GM23338 (cell line): Measurements from ENCODE around the gene KIFBP. TPM values are rescaled to one million over a fixed set of nuclear protein-coding genes. Genes with fewer than 3 reads are reported as not detected.

Source experiments
- ATAC-seq: fragments of 200-7000 bp; cut with Tn5 transposase; 3 replicates; pipeline ENCODE4 v1.9.1; 2020
- DNase-seq: peaks from one replicate; pipeline ENCODE4 v3.0.0-alpha.2; 2015; ENCODE audit warnings: low spot score
- H2AFZ ChIP-seq: fragments of 200-600 bp; sonication (generic); 2 replicates; pipeline ENCODE4 v1.8.0; 2016; ENCODE audit warnings: antibody characterized with exemption, mild to moderate bottlenecking, moderate library complexity
- H3F3A ChIP-seq: fragments of 200-600 bp; sonication (generic); replicated peaks from 2 replicates; pipeline ENCODE4 v1.8.0; 2017; ENCODE audit warnings: antibody characterized with exemption, mixed run types, low read depth
- H3K27ac ChIP-seq: fragments of 200-600 bp; sonication (generic); 2 replicates; pipeline ENCODE4 v1.6.1; 2016; ENCODE audit warnings: low read depth
- H3K27me3 ChIP-seq: fragments of 200-600 bp; sonication (generic); 2 replicates; pipeline ENCODE4 v1.8.0; 2016; ENCODE audit warnings: mild to moderate bottlenecking, mixed run types, moderate library complexity; ENCODE audit not compliant: insufficient read depth
- H3K36me3 ChIP-seq: fragments of 200-600 bp; sonication (generic); 2 replicates; pipeline ENCODE4 v1.8.0; 2016; ENCODE audit warnings: mild to moderate bottlenecking; ENCODE audit not compliant: insufficient read depth
- H3K4me1 ChIP-seq: fragments of 200-600 bp; sonication (generic); 2 replicates; pipeline ENCODE4 v1.8.0; 2016; ENCODE audit warnings: mild to moderate bottlenecking, moderate library complexity; ENCODE audit not compliant: insufficient read depth
- H3K4me2 ChIP-seq: fragments of 200-600 bp; sonication (generic); 2 replicates; pipeline ENCODE4 v1.7.1; 2017; ENCODE audit warnings: mixed run types
- H3K4me3 ChIP-seq: fragments of 200-600 bp; sonication (generic); 2 replicates; pipeline ENCODE4 v1.6.1; 2016; ENCODE audit warnings: mixed run types
- H3K79me2 ChIP-seq: fragments of 200-600 bp; sonication (generic); replicated peaks from 2 replicates; pipeline ENCODE4 v1.8.0; 2017; ENCODE audit warnings: mild to moderate bottlenecking; ENCODE audit not compliant: insufficient read depth
- H3K9me2 ChIP-seq: fragments of 200-600 bp; sonication (generic); 2 replicates; pipeline ENCODE4 v1.8.0; 2017; ENCODE audit not compliant: insufficient read depth
- H4K20me1 ChIP-seq: fragments of 200-600 bp; sonication (generic); replicated peaks from 2 replicates; pipeline ENCODE4 v1.8.0; 2017; ENCODE audit warnings: mild to moderate bottlenecking; ENCODE audit not compliant: insufficient read depth
- H3K27ac Mint-ChIP-seq: 2 replicates; pipeline ENCODE4 v1.8.0; 2020; ENCODE audit warnings: inconsistent platforms, mild to moderate bottlenecking, moderate library complexity, mixed read lengths
- H3K27me3 Mint-ChIP-seq: 3 replicates; pipeline ENCODE4 v1.8.0; 2022; ENCODE audit warnings: low read depth, mild to moderate bottlenecking, moderate library complexity, mixed read lengths, inconsistent platforms; ENCODE audit not compliant: insufficient read depth, poor library complexity
- H3K36me3 Mint-ChIP-seq: 3 replicates; pipeline ENCODE4 v1.8.0; 2021; ENCODE audit warnings: low read depth, mild to moderate bottlenecking, inconsistent platforms, moderate library complexity, mixed read lengths
- H3K4me1 Mint-ChIP-seq: 3 replicates; pipeline ENCODE4 v1.8.0; 2020; ENCODE audit warnings: mild to moderate bottlenecking, inconsistent platforms, mixed read lengths
- H3K4me3 Mint-ChIP-seq: 3 replicates; pipeline ENCODE4 v1.8.0; 2021; ENCODE audit warnings: moderate library complexity, mild to moderate bottlenecking, inconsistent platforms, mixed read lengths
- H3K9me3 Mint-ChIP-seq: 3 replicates; pipeline ENCODE4 v1.8.0; 2020; ENCODE audit warnings: moderate library complexity, mild to moderate bottlenecking, inconsistent platforms, mixed read lengths
- CREB1 ChIP-seq: fragments of 250-450 bp; sonication (Bioruptor Pico); IDR thresholded peaks from 2 replicates; pipeline ENCODE4 v1.5.0; 2020; ENCODE audit warnings: low read depth, mild to moderate bottlenecking, moderate library complexity
- EZH2 ChIP-seq: fragments of 200-600 bp; sonication (generic); IDR thresholded peaks from one replicate; pipeline ENCODE4 v1.8.0; 2017; ENCODE audit warnings: antibody characterized with exemption, mild to moderate bottlenecking, low read depth; ENCODE audit not compliant: unreplicated experiment
- EZH2phosphoT487 ChIP-seq: fragments of 200-600 bp; sonication (generic); IDR thresholded peaks from one replicate; pipeline ENCODE4 v1.8.1; 2018; ENCODE audit warnings: antibody characterized with exemption; ENCODE audit not compliant: unreplicated experiment
- JUNB ChIP-seq: IDR thresholded peaks from one replicate; pipeline ENCODE4 v1.6.1; 2016; ENCODE audit warnings: antibody characterized with exemption; ENCODE audit not compliant: unreplicated experiment
- NANOG ChIP-seq: IDR thresholded peaks from 2 replicates; pipeline ENCODE4 v1.6.1; 2016; ENCODE audit warnings: antibody characterized with exemption, borderline replicate concordance
- POLR2AphosphoS5 ChIP-seq: IDR thresholded peaks from 2 replicates; pipeline ENCODE4 v1.6.1; 2016; ENCODE audit warnings: antibody characterized with exemption, low read depth
- ZNF114 ChIP-seq: fragments of 250-450 bp; sonication (Bioruptor Pico); IDR thresholded peaks from 2 replicates; pipeline ENCODE4 v1.5.0; 2020; ENCODE audit warnings: mild to moderate bottlenecking, moderate library complexity
- ZNF331 ChIP-seq: fragments of 250-450 bp; sonication (Bioruptor Pico); IDR thresholded peaks from 2 replicates; pipeline ENCODE4 v1.5.0; 2020; ENCODE audit warnings: low read depth, mild to moderate bottlenecking, moderate library complexity
- polyA plus RNA-seq: library from polyadenylated mRNA; unstranded; fragments of >200 nt; fragmentation: Nextera tagmentation; extraction: Ambion mirVana; gene quantifications from 2 replicates; pipeline ENCODE4 v1.2.1, GENCODE V29; 2016
- total RNA-seq: library from RNA; depleted of rRNA; stranded (reverse); fragments of >200 nt; shearing (Covaris generic); gene quantifications from 2 replicates; pipeline ENCODE4 v1.2.3, GENCODE V29; 2014
- TF ChIP-seq, protein P1 (sequence below): IDR thresholded peaks from 2 replicates; pipeline ENCODE4 v1.6.1; 2016; ENCODE audit warnings: antibody characterized with exemption
- TF ChIP-seq, protein P2 (sequence below): IDR thresholded peaks from one replicate; pipeline ENCODE4 v1.6.1; 2018; ENCODE audit warnings: antibody characterized with exemption; ENCODE audit not compliant: unreplicated experiment
- TF ChIP-seq, protein P3 (sequence below): fragments of 250-450 bp; sonication (Bioruptor Pico); IDR thresholded peaks from 2 replicates; pipeline ENCODE4 v1.5.0; 2020; ENCODE audit warnings: mild to moderate bottlenecking, moderate library complexity
- TF ChIP-seq, protein P4 (sequence below), 2 experiments: fragments of 200-600 bp in 1 of 2; sonication (generic) in 1 of 2; conservative IDR thresholded peaks; 2 replicates each; pipeline versions ENCODE4 v1.5.1 to v1.6.1; 2016 to 2017; ENCODE audit warnings: antibody characterized with exemption in 2 of 2, low read depth in 2 of 2, mild to moderate bottlenecking in 2 of 2, moderate library complexity in 1 of 2

Gene KIFBP
- total and polyA plus RNA-seq, 2 experiments from 2014 or later = 24.5 to 39.8 TPM

DNA sequence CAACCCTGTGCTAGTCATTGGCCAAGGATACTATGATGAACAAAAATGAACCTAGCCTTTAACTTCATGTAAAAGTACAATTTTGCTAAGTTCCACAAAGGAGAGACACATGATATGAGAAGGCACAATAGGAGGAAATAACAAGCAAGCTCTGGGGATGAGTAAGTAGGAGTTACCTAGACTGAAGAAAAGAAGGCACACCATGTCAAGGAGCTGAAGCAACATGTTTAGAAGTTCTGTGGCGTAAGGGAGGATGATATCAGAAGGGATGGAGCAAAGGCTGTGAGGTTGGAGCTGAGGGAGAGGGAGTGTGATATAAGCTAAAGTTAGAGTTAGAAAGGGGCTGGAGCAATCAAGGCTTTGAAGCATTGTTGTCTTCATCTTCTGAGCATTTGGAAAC lies 25.6 kb downstream of the KIFBP start:
- Histone ChIP-seq H3K4me1 (no peaks in the 10 kb centered on the region), H3K9me2 (no peaks in the 10 kb centered on the region), H3K79me2 (no peaks in the 10 kb centered on the region), H3K27ac (no peak overlapping the region), H3F3A (0 out of 2 replicates have a peak, but pooled peaks cover 3% of the 10 kb centered on the region), H4K20me1 (0 out of 2 replicates have a peak, but pooled peaks cover 13% of the 10 kb centered on the region), H3K36me3 (peaks cover 44% of the 10 kb centered on the region), H2AFZ (no peak overlapping the region), H3K4me3 (no peak overlapping the region), H3K4me2 (no peak overlapping the region), H3K27me3 (no peaks in the 10 kb centered on the region)
- H3K4me1 Mint-ChIP-seq = no peaks in the 10 kb centered on the region
- no peaks in the 10 kb centered on the region for H3K9me3 Mint-ChIP-seq
- no peak for ATAC-seq
- peaks cover 7% of the 10 kb centered on the region for H3K27me3 Mint-ChIP-seq
- no peak overlapping the region for H3K4me3 Mint-ChIP-seq
- no peak for DNase-seq
- H3K27ac Mint-ChIP-seq = no peak overlapping the region
- peaks cover 46% of the 10 kb centered on the region for H3K36me3 Mint-ChIP-seq
- TF ChIP-seq, protein P1, sequence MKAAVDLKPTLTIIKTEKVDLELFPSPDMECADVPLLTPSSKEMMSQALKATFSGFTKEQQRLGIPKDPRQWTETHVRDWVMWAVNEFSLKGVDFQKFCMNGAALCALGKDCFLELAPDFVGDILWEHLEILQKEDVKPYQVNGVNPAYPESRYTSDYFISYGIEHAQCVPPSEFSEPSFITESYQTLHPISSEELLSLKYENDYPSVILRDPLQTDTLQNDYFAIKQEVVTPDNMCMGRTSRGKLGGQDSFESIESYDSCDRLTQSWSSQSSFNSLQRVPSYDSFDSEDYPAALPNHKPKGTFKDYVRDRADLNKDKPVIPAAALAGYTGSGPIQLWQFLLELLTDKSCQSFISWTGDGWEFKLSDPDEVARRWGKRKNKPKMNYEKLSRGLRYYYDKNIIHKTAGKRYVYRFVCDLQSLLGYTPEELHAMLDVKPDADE = no peak
- no peak for TF ChIP-seq ZNF114 (CRISPR knock-in tag)
- TF ChIP-seq ZNF331 (CRISPR knock-in tag) = no peak
- TF ChIP-seq, protein P2, sequence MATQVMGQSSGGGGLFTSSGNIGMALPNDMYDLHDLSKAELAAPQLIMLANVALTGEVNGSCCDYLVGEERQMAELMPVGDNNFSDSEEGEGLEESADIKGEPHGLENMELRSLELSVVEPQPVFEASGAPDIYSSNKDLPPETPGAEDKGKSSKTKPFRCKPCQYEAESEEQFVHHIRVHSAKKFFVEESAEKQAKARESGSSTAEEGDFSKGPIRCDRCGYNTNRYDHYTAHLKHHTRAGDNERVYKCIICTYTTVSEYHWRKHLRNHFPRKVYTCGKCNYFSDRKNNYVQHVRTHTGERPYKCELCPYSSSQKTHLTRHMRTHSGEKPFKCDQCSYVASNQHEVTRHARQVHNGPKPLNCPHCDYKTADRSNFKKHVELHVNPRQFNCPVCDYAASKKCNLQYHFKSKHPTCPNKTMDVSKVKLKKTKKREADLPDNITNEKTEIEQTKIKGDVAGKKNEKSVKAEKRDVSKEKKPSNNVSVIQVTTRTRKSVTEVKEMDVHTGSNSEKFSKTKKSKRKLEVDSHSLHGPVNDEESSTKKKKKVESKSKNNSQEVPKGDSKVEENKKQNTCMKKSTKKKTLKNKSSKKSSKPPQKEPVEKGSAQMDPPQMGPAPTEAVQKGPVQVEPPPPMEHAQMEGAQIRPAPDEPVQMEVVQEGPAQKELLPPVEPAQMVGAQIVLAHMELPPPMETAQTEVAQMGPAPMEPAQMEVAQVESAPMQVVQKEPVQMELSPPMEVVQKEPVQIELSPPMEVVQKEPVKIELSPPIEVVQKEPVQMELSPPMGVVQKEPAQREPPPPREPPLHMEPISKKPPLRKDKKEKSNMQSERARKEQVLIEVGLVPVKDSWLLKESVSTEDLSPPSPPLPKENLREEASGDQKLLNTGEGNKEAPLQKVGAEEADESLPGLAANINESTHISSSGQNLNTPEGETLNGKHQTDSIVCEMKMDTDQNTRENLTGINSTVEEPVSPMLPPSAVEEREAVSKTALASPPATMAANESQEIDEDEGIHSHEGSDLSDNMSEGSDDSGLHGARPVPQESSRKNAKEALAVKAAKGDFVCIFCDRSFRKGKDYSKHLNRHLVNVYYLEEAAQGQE = no peak
- no peak for TF ChIP-seq JUNB
- TF ChIP-seq CREB1 (CRISPR knock-in tag) = no peak
- TF ChIP-seq, protein P3, sequence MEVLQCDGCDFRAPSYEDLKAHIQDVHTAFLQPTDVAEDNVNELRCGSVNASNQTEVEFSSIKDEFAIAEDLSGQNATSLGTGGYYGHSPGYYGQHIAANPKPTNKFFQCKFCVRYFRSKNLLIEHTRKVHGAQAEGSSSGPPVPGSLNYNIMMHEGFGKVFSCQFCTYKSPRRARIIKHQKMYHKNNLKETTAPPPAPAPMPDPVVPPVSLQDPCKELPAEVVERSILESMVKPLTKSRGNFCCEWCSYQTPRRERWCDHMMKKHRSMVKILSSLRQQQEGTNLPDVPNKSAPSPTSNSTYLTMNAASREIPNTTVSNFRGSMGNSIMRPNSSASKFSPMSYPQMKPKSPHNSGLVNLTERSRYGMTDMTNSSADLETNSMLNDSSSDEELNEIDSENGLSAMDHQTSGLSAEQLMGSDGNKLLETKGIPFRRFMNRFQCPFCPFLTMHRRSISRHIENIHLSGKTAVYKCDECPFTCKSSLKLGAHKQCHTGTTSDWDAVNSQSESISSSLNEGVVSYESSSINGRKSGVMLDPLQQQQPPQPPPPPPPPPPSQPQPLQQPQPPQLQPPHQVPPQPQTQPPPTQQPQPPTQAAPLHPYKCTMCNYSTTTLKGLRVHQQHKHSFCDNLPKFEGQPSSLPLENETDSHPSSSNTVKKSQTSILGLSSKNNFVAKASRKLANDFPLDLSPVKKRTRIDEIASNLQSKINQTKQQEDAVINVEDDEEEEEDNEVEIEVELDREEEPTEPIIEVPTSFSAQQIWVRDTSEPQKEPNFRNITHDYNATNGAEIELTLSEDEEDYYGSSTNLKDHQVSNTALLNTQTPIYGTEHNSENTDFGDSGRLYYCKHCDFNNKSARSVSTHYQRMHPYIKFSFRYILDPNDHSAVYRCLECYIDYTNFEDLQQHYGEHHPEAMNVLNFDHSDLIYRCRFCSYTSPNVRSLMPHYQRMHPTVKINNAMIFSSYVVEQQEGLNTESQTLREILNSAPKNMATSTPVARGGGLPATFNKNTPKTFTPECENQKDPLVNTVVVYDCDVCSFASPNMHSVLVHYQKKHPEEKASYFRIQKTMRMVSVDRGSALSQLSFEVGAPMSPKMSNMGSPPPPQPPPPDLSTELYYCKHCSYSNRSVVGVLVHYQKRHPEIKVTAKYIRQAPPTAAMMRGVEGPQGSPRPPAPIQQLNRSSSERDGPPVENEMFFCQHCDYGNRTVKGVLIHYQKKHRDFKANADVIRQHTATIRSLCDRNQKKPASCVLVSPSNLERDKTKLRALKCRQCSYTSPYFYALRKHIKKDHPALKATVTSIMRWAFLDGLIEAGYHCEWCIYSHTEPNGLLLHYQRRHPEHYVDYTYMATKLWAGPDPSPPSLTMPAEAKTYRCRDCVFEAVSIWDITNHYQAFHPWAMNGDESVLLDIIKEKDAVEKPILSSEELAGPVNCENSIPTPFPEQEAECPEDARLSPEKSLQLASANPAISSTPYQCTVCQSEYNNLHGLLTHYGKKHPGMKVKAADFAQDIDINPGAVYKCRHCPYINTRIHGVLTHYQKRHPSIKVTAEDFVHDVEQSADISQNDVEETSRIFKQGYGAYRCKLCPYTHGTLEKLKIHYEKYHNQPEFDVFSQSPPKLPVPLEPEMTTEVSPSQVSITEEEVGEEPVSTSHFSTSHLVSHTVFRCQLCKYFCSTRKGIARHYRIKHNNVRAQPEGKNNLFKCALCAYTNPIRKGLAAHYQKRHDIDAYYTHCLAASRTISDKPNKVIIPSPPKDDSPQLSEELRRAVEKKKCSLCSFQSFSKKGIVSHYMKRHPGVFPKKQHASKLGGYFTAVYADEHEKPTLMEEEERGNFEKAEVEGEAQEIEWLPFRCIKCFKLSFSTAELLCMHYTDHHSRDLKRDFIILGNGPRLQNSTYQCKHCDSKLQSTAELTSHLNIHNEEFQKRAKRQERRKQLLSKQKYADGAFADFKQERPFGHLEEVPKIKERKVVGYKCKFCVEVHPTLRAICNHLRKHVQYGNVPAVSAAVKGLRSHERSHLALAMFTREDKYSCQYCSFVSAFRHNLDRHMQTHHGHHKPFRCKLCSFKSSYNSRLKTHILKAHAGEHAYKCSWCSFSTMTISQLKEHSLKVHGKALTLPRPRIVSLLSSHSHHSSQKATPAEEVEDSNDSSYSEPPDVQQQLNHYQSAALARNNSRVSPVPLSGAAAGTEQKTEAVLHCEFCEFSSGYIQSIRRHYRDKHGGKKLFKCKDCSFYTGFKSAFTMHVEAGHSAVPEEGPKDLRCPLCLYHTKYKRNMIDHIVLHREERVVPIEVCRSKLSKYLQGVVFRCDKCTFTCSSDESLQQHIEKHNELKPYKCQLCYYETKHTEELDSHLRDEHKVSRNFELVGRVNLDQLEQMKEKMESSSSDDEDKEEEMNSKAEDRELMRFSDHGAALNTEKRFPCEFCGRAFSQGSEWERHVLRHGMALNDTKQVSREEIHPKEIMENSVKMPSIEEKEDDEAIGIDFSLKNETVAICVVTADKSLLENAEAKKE (CRISPR knock-in tag) = no peak
- no peak for TF ChIP-seq EZH2
- TF ChIP-seq NANOG = no peak
- TF ChIP-seq, protein P4, sequence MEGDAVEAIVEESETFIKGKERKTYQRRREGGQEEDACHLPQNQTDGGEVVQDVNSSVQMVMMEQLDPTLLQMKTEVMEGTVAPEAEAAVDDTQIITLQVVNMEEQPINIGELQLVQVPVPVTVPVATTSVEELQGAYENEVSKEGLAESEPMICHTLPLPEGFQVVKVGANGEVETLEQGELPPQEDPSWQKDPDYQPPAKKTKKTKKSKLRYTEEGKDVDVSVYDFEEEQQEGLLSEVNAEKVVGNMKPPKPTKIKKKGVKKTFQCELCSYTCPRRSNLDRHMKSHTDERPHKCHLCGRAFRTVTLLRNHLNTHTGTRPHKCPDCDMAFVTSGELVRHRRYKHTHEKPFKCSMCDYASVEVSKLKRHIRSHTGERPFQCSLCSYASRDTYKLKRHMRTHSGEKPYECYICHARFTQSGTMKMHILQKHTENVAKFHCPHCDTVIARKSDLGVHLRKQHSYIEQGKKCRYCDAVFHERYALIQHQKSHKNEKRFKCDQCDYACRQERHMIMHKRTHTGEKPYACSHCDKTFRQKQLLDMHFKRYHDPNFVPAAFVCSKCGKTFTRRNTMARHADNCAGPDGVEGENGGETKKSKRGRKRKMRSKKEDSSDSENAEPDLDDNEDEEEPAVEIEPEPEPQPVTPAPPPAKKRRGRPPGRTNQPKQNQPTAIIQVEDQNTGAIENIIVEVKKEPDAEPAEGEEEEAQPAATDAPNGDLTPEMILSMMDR (conservative IDR thresholded peaks at IDR 0.05; ENCODE audit: low read depth in 2 of 2) = no peak
- TF ChIP-seq POLR2AphosphoS5 = no peak
- no peak for TF ChIP-seq EZH2phosphoT487
